GM23338 (cell line): ENCODE results near the gene TLX1.

Source experiments
- CTCF ChIP-seq, 2 experiments: fragments of 200-600 bp in 1 of 2; sonication (generic) in 1 of 2; conservative IDR thresholded peaks; 2 replicates each; pipeline versions ENCODE4 v1.5.1 to v1.6.1; 2016 to 2017; ENCODE audit warnings: antibody characterized with exemption in 2 of 2, low read depth in 2 of 2, mild to moderate bottlenecking in 2 of 2, moderate library complexity in 1 of 2
- EZH2 ChIP-seq: fragments of 200-600 bp; sonication (generic); IDR thresholded peaks from one replicate; pipeline ENCODE4 v1.8.0; 2017; ENCODE audit warnings: antibody characterized with exemption, mild to moderate bottlenecking, low read depth; ENCODE audit not compliant: unreplicated experiment
- EZH2phosphoT487 ChIP-seq: fragments of 200-600 bp; sonication (generic); IDR thresholded peaks from one replicate; pipeline ENCODE4 v1.8.1; 2018; ENCODE audit warnings: antibody characterized with exemption; ENCODE audit not compliant: unreplicated experiment
- REST ChIP-seq: IDR thresholded peaks from one replicate; pipeline ENCODE4 v1.6.1; 2018; ENCODE audit warnings: antibody characterized with exemption; ENCODE audit not compliant: unreplicated experiment

DNA sequence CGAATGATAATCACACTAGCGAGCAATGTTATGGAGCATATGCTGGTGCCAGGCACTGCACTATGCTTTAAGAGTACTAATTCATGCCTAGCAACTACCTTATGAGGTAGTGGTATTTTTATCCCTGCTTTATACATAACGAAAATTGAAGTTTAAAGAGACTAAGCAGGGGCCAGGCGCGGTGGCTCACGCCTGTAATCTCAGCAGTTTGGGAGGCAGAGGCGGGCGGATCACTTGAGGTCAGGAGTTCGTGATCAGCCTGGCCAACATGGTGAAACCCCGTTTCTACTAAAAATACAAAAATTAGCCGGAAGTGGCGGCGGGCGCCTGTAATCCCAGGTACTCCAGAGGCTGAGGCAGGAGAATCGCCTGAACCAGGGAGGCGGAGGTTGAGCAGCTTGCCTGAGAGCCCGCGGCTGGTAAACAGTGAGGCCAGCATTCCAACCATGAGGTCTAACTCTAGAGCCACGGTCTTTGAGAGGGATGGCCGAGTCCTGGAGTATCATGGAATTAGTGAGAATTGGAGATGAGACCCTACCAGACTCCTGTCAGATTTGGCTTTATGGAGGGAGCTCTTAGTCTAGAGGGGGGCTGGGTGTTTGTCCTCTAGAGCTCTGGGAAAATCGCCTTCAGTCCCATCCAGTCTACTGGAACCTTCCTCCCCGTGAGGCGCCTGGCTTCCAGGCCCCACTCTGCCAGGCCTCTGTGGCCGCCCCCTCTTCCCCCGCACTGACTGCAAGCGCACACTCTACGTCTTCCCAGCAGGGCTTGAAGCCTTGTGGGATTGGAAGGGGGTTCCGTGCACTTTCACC is 11.6 kb downstream of the TLX1 start:
- TF ChIP-seq CTCF (conservative IDR thresholded peaks at IDR 0.05; ENCODE audit: low read depth in 2 of 2): no peak
- TF ChIP-seq EZH2: peak; percentile 65
- TF ChIP-seq REST: no peak
- TF ChIP-seq EZH2phosphoT487: no peak
